ENCODE data around the gene RASAL2.

RASAL2 gene

GRCh38 chr1:178493301-178493741, 399.4 kb downstream of the RASAL2 start:
- Histone ChIP-seq H3K27ac (ENCODE audit: low read depth, low read length) (no peak overlapping the region), H3K4me3 (ENCODE audit: insufficient read depth, low read length, poor library complexity, severe bottlenecking) (no peak overlapping the region), H3K9me3 (ENCODE audit: insufficient read depth, low read length) (no peaks in the 10 kb centered on the region), H2AFZ (ENCODE audit: low read depth, low read length, severe bottlenecking) (no peak overlapping the region), H3F3A (ENCODE audit: insufficient read depth) (no peaks in the 10 kb centered on the region), H3K9me2 (replicated peaks; ENCODE audit: insufficient read depth, low read length) (no peaks in the 10 kb centered on the region), H3K27me3 (ENCODE audit: low read length) (no peaks in the 10 kb centered on the region), H3K36me3 (ENCODE audit: low read length) (no peaks in the 10 kb centered on the region), H3K4me2 (ENCODE audit: low read depth, low read length, poor library complexity, severe bottlenecking) (no peak overlapping the region), H3K9ac (ENCODE audit: low read length) (no peak overlapping the region), H4K20me1 (ENCODE audit: low read depth, low read length) (no peaks in the 10 kb centered on the region), H3K79me2 (ENCODE audit: insufficient read depth, low read length) (no peaks in the 10 kb centered on the region)
- TF ChIP-seq, protein P1, sequence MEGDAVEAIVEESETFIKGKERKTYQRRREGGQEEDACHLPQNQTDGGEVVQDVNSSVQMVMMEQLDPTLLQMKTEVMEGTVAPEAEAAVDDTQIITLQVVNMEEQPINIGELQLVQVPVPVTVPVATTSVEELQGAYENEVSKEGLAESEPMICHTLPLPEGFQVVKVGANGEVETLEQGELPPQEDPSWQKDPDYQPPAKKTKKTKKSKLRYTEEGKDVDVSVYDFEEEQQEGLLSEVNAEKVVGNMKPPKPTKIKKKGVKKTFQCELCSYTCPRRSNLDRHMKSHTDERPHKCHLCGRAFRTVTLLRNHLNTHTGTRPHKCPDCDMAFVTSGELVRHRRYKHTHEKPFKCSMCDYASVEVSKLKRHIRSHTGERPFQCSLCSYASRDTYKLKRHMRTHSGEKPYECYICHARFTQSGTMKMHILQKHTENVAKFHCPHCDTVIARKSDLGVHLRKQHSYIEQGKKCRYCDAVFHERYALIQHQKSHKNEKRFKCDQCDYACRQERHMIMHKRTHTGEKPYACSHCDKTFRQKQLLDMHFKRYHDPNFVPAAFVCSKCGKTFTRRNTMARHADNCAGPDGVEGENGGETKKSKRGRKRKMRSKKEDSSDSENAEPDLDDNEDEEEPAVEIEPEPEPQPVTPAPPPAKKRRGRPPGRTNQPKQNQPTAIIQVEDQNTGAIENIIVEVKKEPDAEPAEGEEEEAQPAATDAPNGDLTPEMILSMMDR (IDR thresholded peaks at IDR 0.05; ENCODE audit: insufficient read depth, low read length, poor library complexity, severe bottlenecking) = no peak
- no peak for TF ChIP-seq EZH2phosphoT487 (conservative IDR thresholded peaks at IDR 0.05; ENCODE audit: low read length)

DNA sequence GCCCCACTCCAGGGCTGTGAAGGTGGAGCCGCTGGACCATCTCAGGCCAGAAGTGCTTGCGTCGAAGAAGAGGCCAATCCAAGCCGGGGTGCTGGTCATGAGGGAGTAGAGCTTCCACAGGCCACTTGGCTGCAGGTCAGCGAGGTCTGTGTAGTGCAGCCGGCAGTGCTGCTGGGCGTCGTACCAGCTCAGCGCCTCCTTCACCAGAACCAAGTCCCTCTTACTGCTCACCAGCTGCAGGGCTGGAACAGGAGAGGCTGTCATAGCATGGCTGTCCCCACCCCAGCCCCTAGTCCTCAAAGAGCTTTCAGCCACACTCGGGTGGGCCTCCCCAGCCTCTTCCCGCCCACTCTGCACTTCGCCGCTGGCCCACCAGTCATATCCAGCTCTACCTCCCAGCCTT, 400.7 kb downstream of the RASAL2 start:
- TF ChIP-seq, protein P1 (IDR thresholded peaks at IDR 0.05; ENCODE audit: insufficient read depth, low read length, poor library complexity, severe bottlenecking) = no peak
- no peak for TF ChIP-seq EZH2phosphoT487 (conservative IDR thresholded peaks at IDR 0.05; ENCODE audit: low read length)
- Histone ChIP-seq H3K27me3 (ENCODE audit: low read length) (no peaks in the 10 kb centered on the region), H3K9ac (ENCODE audit: low read length) (no peak overlapping the region), H3K9me3 (ENCODE audit: insufficient read depth, low read length) (no peaks in the 10 kb centered on the region), H3K79me2 (ENCODE audit: insufficient read depth, low read length) (no peaks in the 10 kb centered on the region), H3K36me3 (ENCODE audit: low read length) (no peaks in the 10 kb centered on the region), H4K20me1 (ENCODE audit: low read depth, low read length) (no peaks in the 10 kb centered on the region), H3K4me3 (ENCODE audit: insufficient read depth, low read length, poor library complexity, severe bottlenecking) (no peak overlapping the region), H3F3A (ENCODE audit: insufficient read depth) (no peaks in the 10 kb centered on the region), H3K4me2 (ENCODE audit: low read depth, low read length, poor library complexity, severe bottlenecking) (no peak overlapping the region), H2AFZ (ENCODE audit: low read depth, low read length, severe bottlenecking) (no peak overlapping the region), H3K9me2 (replicated peaks; ENCODE audit: insufficient read depth, low read length) (no peaks in the 10 kb centered on the region), H3K27ac (ENCODE audit: low read depth, low read length) (no peak overlapping the region)

DNA sequence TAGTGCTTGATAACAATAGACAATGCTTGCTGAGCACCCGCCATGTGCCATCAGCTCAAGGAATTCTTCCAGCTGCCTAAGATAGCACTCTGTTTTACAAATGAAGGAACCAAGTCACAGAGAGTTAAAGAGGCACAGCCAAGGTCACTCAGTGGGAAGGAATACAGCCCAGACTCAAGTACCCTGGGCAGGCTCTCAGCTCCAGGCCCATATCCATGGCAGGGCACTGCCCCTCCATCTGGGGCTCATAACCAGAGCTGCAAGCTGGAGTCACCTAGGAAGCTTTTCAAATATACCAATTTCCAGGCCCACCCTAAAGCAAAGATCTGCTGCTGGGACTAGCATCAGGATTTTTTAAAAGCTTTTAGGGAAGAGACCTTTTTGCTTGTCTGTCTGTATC, 401.3 kb downstream of the RASAL2 start:
- Histone ChIP-seq H2AFZ (ENCODE audit: low read depth, low read length, severe bottlenecking) (no peak overlapping the region), H3F3A (ENCODE audit: insufficient read depth) (no peaks in the 10 kb centered on the region), H3K79me2 (ENCODE audit: insufficient read depth, low read length) (no peaks in the 10 kb centered on the region), H3K27ac (ENCODE audit: low read depth, low read length) (no peak overlapping the region), H3K9ac (ENCODE audit: low read length) (no peak overlapping the region), H3K4me2 (ENCODE audit: low read depth, low read length, poor library complexity, severe bottlenecking) (no peak overlapping the region), H4K20me1 (ENCODE audit: low read depth, low read length) (no peaks in the 10 kb centered on the region), H3K4me3 (ENCODE audit: insufficient read depth, low read length, poor library complexity, severe bottlenecking) (no peak overlapping the region), H3K9me2 (replicated peaks; ENCODE audit: insufficient read depth, low read length) (no peaks in the 10 kb centered on the region), H3K9me3 (ENCODE audit: insufficient read depth, low read length) (no peaks in the 10 kb centered on the region), H3K36me3 (ENCODE audit: low read length) (no peaks in the 10 kb centered on the region), H3K27me3 (ENCODE audit: low read length) (no peaks in the 10 kb centered on the region)
- TF ChIP-seq EZH2phosphoT487 (conservative IDR thresholded peaks at IDR 0.05; ENCODE audit: low read length) = no peak
- TF ChIP-seq, protein P1 (IDR thresholded peaks at IDR 0.05; ENCODE audit: insufficient read depth, low read length, poor library complexity, severe bottlenecking) = no peak
